MM.1S (cell line): Measurements from ENCODE around the gene PLAC8L1.

Experiments
- EZH2 ChIP-seq: fragments of 300-600 bp; sonication (generic); optimal IDR thresholded peaks from 2 replicates; pipeline ENCODE3; 2017; ENCODE audit warnings: low read depth, mild to moderate bottlenecking, antibody characterized with exemption, low read length, mixed read lengths
- EZH2phosphoT487 ChIP-seq: fragments of 300-600 bp; sonication (generic); IDR thresholded peaks from 2 replicates; pipeline ENCODE4 v1.6.1; 2018; ENCODE audit warnings: antibody characterized with exemption, low read length
- TF ChIP-seq, protein P1 (sequence below): fragments of 300-600 bp; sonication (generic); IDR thresholded peaks from 2 replicates; pipeline ENCODE4 v1.5.1; 2016; ENCODE audit warnings: antibody characterized with exemption, low read length, mixed read lengths

DNA sequence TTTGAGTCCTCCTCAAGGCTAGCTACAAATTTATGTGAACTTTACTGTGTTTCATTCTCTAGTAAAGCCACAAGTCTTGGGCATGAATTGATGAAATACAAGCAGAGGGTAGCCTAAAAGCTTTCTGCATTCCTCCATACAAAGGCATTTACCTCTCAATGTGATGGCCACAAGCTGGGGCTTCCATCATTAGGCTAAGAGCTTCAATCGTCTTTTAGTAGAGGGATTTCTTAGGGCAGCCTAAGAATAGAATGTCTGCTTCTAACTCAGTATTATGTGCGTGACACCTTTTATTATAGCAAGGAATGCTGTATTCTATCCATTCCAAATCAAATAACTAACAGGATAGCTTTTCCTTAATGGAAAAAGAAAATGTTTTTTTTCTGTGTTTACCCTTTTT is 3.7 kb downstream of the PLAC8L1 start:
- TF ChIP-seq, protein P1, sequence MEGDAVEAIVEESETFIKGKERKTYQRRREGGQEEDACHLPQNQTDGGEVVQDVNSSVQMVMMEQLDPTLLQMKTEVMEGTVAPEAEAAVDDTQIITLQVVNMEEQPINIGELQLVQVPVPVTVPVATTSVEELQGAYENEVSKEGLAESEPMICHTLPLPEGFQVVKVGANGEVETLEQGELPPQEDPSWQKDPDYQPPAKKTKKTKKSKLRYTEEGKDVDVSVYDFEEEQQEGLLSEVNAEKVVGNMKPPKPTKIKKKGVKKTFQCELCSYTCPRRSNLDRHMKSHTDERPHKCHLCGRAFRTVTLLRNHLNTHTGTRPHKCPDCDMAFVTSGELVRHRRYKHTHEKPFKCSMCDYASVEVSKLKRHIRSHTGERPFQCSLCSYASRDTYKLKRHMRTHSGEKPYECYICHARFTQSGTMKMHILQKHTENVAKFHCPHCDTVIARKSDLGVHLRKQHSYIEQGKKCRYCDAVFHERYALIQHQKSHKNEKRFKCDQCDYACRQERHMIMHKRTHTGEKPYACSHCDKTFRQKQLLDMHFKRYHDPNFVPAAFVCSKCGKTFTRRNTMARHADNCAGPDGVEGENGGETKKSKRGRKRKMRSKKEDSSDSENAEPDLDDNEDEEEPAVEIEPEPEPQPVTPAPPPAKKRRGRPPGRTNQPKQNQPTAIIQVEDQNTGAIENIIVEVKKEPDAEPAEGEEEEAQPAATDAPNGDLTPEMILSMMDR = no peak
- no peak for TF ChIP-seq EZH2
- TF ChIP-seq EZH2phosphoT487 = no peak
